NCI-H2081 (cell line): ENCODE results near the gene LRPAP1.

Source experiments
- DNase-seq, 2 experiments: peaks; one replicate each; lab custom pipeline; 2025; lab: John Stamatoyannopoulos, UW

LRPAP1 gene

GRCh38 chr4:3472411-3473141, 59.6 kb downstream of the LRPAP1 start:
- DNase-seq, result peak in 1 of 2 experiments; percentile 25

DNA sequence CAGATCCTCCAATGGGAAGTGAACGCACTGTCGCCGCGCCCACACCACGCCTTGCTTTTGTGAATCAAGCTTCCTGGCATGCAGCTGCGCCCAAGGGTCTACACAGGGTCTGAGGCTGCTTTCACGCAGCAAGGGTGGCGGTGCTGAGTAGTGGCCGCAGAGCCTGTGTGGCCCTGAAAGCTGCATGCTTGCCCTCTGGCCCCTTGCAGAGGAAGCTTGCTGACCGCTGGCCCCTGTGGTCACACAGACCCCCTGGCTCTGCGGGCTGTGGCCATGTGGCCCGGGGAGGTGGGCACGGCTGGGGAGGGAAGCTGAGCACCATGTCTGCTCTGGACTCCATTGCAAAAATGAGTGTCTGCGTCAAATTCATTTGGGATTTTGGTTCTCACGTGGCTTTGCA, 60.3 kb downstream of the LRPAP1 start:
- DNase-seq, result no peak

- no peak for DNase-seq
Observed at GRCh38 chr4:3471098-3471760, 61.0 kb downstream of the LRPAP1 start.

- no peak for DNase-seq
Observed at GRCh38 chr4:3470244-3471097, 61.8 kb downstream of the LRPAP1 start.

DNA sequence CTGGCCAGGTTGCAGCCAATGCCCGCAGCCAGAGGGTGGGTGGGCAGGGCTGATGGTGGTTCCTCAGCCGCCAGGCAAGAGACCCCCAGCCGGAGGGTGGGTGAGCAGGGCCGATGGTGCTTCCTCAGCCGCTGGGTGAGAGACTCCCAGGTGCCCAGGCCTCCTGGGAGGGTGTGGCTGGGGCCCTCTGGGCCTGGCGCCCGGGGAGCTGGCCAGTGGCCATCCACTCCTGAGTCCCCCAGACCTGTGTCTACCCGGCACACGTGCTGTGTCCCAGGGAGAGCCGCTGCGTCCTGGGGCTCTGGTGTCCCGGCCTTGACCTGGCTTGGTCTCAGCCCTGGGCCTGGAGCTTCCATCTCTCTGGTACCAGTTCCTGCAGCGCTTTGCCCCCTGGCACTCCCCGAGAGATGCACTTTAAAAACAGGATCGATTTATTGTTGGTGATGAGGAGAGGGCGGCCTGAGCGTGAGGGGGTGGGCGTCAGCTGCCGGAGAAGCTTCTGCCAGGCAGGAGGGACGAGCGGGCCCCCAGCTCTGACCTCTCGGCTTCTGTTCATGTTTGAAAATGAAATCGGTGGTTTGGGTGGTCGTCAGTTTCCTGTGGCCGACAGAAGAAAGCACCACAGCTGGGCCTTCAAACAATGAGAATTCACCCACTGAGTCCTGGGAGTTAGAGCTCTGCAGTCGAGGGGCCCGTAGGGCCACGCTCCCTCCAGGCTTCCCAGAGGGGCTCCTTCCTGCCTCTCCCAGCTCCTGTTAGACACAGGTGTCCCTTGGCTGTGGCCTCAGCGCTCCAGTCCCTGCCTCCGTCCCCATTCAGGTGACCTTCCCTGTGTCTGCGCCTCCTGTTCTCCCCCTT, 62.6 kb downstream of the LRPAP1 start:
- no peak for DNase-seq

GRCh38 chr4:3468804-3469203, 63.4 kb downstream of the LRPAP1 start:
- no peak for DNase-seq

GRCh38 chr4:3468154-3468553, 64.1 kb downstream of the LRPAP1 start:
- DNase-seq, result no peak

DNA sequence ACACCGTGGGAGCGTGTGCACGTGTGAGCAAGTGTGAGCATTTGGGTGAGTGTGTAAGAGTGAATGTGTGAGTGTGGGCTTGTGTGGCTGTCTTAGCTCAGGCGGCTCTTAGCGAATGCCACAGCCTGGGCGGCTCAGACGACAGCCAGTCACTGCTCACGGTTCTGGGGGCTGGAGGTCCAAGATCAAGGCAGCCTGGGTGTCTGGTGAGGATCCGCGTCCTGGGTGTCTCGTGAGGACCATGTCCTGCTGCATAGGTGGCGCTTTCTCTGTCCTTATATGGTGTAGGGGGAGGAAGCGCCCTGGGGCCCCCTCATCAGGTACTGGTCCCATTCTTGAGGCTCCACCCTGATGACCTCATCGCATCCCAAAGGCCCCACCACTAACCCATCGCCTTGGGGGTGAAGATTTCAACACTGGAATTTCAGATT, 64.6 kb downstream of the LRPAP1 start:
- DNase-seq, result no peak

- no peak for DNase-seq
Observed at GRCh38 chr4:3466691-3467600, 65.3 kb downstream of the LRPAP1 start.

GRCh38 chr4:3465698-3466671, 66.2 kb downstream of the LRPAP1 start:
- DNase-seq, result no peak

DNA sequence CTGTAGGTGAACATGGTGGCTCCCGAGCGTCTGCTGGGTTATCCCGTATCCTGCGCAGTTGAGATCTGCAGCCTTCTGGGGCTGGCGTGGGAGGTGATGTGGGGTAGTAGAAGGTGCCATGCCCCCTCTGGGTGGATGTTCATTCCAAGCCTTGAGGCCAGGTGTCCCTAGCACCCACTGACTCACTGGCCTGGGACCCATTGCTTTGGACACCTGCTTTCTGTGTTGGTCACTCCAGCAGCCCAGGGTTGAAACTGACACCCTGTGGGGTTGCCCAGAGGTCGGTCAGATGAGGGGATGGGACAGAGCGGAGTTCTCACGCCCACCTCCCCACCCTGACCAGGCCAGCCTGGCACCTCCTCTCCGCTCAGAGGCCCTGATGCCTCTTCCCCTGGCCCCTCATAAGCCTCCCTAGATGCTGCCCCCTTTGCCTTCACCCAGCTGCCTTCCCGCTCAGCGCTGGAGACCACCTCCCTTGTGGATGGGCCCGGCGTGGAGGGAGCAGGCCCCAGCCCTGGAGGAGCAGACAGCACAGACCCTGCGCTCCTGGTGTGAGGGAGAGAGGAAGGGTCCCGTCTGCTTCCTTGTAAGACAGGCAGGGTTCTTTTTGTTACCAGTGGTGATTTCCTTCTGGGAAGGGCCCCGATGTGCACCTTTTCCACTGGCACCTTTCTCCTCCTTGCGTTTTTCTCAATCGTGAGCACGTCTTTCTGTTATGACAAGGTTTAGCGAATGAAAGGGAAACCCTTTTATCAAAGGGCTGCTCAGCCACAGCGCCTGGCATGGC, 67.1 kb downstream of the LRPAP1 start:
- no peak for DNase-seq

GRCh38 chr4:3464349-3464905, 67.8 kb downstream of the LRPAP1 start:
- DNase-seq, result no peak

DNA sequence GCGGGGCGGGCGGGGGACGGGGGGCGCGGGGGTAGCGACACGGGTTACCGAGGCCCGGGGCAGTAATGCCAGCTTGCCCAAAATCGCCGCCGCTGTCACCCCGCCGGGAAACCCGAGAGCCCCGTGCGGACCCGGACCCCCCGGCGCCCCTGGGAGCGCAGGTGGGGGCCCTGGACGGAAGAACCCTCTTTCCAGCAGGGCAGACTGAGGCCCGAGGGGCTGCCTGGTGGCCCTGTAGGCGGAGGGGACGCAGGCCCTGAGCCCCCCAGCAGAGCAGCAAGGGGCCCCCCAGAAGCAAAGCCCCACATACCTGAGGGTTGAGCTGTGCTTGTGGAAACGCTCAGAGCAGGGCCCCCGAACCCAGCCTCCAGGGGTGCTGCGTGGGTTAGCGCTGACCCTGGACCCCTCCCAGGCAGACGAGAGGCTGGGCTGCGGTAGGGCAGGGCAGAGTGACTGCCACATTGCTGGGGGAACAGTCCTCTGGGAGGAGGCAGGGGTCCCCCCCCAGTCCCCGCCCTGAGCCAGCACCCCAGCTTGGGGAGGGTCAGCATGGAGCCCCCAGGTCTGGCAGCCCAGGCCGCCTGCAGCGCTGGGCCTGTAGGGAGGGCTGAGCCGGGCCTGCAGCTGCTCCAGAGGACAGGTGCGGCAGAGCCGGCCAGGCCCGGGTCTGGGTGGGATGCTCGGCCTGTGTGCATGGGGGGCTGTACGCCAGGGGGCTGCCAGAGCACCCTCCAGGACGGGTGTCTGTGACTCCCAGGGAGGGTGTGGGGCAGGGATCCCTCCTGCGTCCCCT, 68.5 kb downstream of the LRPAP1 start:
- no peak for DNase-seq

- no peak for DNase-seq
Observed at GRCh38 chr4:3462790-3463415, 69.3 kb downstream of the LRPAP1 start, which contains the start of gene DOK7. Gene DOK7 (plus strand): TSS chr4:3463306. CDS start chr4:3463376, 70 bp downstream.

- no peak for DNase-seq
Observed at GRCh38 chr4:3462321-3462789, 69.9 kb downstream of the LRPAP1 start.

DNA sequence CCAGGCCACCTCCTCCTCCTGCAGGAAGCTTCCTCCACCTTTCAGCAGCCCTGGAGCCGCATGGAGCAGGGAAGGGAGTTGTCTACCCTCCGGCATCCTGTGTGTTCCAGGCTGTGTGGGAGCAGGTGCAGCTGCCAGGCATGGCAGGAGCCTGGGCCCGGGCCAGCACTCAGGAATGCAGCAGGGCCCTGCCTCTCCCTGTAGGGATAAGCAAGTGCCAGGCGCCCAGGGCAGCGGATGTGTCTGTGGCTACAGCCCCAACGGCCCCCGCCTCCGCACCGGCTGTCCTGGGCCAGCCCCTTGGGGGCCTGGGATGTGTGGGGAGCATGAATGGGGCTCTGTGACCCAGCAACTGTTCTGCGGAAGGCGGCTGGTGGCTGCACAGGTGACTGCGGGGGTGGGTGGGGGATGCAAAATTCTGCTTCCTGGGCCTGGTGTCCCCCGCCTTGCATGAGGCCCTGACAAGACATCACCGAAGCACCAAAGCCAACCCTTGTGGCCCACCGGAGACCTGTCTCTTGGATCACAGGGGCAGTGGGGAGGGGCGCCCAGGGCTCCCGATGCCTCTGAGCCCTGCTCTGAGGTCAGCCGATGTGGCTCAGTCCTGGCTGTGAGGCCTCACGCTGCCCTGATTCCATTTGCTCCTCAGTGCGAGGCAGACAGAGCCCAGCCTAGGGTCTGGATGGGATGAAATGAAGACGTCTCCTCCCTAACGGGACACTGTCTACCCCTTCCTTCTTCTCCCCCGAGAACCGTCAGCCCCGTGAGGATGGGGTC, 70.5 kb downstream of the LRPAP1 start:
- peak; percentile 84 to 92 for DNase-seq
